A549 (cell line): Measurements from ENCODE around the gene SYNM.

Experiments
- BCL3 ChIP-seq: fragments of >200 bp; sonication (Bioruptor Twin); formaldehyde crosslinking; IDR thresholded peaks from 3 replicates; pipeline ENCODE4 v1.6.1; 2016
- CEBPB ChIP-seq, 2 experiments: fragments of >200 bp in 1 of 2; sonication (Bioruptor Twin) in 1 of 2; formaldehyde crosslinking in 1 of 2; IDR thresholded peaks; 2 replicates each; pipeline ENCODE4 v1.6.1; 2012 to 2016
- EP300 ChIP-seq, 2 experiments: fragments of >200 bp; sonication (Bioruptor Twin); formaldehyde crosslinking; IDR thresholded peaks; 2 replicates in 1 of 2; 3 replicates in 1 of 2; pipeline ENCODE4 v1.6.1; 2016 to 2017
- JUNB ChIP-seq: fragments of >200 bp; sonication (Bioruptor Twin); formaldehyde crosslinking; IDR thresholded peaks from 2 replicates; pipeline ENCODE4 v1.6.1; 2016
- MAFK ChIP-seq: fragments of 450-650 bp; IDR thresholded peaks from 2 replicates; pipeline ENCODE4 v1.6.1; 2014; ENCODE audit not compliant: partially characterized antibody
- MAX ChIP-seq: IDR thresholded peaks from 2 replicates; pipeline ENCODE4 v1.6.1; 2012
- POLR2A ChIP-seq: IDR thresholded peaks from 2 replicates; pipeline ENCODE4 v1.6.1; 2012; ENCODE audit warnings: mild to moderate bottlenecking, low read length
- RARB ChIP-seq: fragments of 250-450 bp; sonication (Bioruptor Pico); IDR thresholded peaks from 2 replicates; pipeline ENCODE4 v1.8.0; 2021; ENCODE audit warnings: mild to moderate bottlenecking, moderate library complexity
- TF ChIP-seq, protein P1 (sequence below): fragments of >200 bp; sonication (Bioruptor Twin); formaldehyde crosslinking; IDR thresholded peaks from 3 replicates; pipeline ENCODE4 v1.5.1; 2016
- TF ChIP-seq, protein P2 (sequence below): fragments of >200 bp; sonication (Bioruptor Twin); formaldehyde crosslinking; IDR thresholded peaks from 2 replicates; pipeline ENCODE4 v1.6.1; 2016

GRCh38 chr15:99181545-99181971 lies 76.7 kb downstream of the SYNM start:
- no peak for TF ChIP-seq POLR2A
- TF ChIP-seq, protein P1, sequence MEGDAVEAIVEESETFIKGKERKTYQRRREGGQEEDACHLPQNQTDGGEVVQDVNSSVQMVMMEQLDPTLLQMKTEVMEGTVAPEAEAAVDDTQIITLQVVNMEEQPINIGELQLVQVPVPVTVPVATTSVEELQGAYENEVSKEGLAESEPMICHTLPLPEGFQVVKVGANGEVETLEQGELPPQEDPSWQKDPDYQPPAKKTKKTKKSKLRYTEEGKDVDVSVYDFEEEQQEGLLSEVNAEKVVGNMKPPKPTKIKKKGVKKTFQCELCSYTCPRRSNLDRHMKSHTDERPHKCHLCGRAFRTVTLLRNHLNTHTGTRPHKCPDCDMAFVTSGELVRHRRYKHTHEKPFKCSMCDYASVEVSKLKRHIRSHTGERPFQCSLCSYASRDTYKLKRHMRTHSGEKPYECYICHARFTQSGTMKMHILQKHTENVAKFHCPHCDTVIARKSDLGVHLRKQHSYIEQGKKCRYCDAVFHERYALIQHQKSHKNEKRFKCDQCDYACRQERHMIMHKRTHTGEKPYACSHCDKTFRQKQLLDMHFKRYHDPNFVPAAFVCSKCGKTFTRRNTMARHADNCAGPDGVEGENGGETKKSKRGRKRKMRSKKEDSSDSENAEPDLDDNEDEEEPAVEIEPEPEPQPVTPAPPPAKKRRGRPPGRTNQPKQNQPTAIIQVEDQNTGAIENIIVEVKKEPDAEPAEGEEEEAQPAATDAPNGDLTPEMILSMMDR, result no peak
- TF ChIP-seq JUNB, result no peak
- TF ChIP-seq MAFK, result no peak
- TF ChIP-seq EP300 (IDR thresholded peaks at IDR 0.05), result no peak
- TF ChIP-seq MAX, result no peak
- TF ChIP-seq RARB (CRISPR knock-in tag), result no peak
- TF ChIP-seq CEBPB (IDR thresholded peaks at IDR 0.05), result no peak
- no peak for TF ChIP-seq BCL3
- TF ChIP-seq, protein P2, sequence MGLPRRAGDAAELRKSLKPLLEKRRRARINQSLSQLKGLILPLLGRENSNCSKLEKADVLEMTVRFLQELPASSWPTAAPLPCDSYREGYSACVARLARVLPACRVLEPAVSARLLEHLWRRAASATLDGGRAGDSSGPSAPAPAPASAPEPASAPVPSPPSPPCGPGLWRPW, result no peak
